Caco-2 (cell line): ENCODE data around the gene AP2A2. TPM values are rescaled to one million over a fixed set of nuclear protein-coding genes. Genes with fewer than 3 reads are reported as not detected.

Experiments used
- BruUV-seq: library from RNA; stranded (reverse); fragments of 400-500 nt; replicated peaks from 2 replicates; lab custom pipeline; 2021; lab: Mats Ljungman, UMichigan
- CTCF ChIA-PET: fragments of 300-600 bp; sonication (Branson Sonifier 250); formaldehyde crosslinking; loops from one replicate; lab custom pipeline; 2022; ENCODE audit warnings: antibody characterized with exemption; lab: Charles Lee
- POLR2A ChIA-PET: fragments of 300-600 bp; sonication (Branson Sonifier 250); formaldehyde crosslinking; loops from one replicate; lab custom pipeline; 2022; ENCODE audit warnings: antibody characterized with exemption; lab: Charles Lee
- DNase-seq, 2 experiments: peaks; one replicate each; pipeline versions ENCODE4 v3.0.0 to v3.0.0-alpha.2; 2020 to 2022
- H3K27me3 ChIP-seq: replicated peaks from 2 replicates; pipeline ENCODE4 v1.6.0; 2011; ENCODE audit warnings: low read length; ENCODE audit not compliant: control insufficient read depth, insufficient read depth
- H3K36me3 ChIP-seq: 2 replicates; pipeline ENCODE4 v1.5.1; 2011; ENCODE audit warnings: low read length; ENCODE audit not compliant: control insufficient read depth, insufficient read depth
- H3K4me1 ChIP-seq: fragments of 250-450 bp; sonication (Bioruptor Pico); 2 replicates; pipeline ENCODE4 v1.5.1; 2020; ENCODE audit warnings: mild to moderate bottlenecking
- H3K4me3 ChIP-seq: 2 replicates; pipeline ENCODE4 v1.5.1; 2011; ENCODE audit warnings: low read depth, mild to moderate bottlenecking, control low read depth, low read length
- H3K9me3 ChIP-seq: fragments of 250-450 bp; sonication (Bioruptor Pico); 2 replicates; pipeline ENCODE4 v1.5.1; 2020; ENCODE audit warnings: mild to moderate bottlenecking, moderate library complexity
- H3K27ac Mint-ChIP-seq: one replicate; pipeline ENCODE4 v1.8.0; 2022; ENCODE audit warnings: mixed read lengths; ENCODE audit not compliant: unreplicated experiment
- H3K27me3 Mint-ChIP-seq: one replicate; pipeline ENCODE4 v1.8.0; 2022; ENCODE audit warnings: mixed read lengths; ENCODE audit not compliant: insufficient read depth, unreplicated experiment
- H3K36me3 Mint-ChIP-seq: one replicate; pipeline ENCODE4 v1.8.0; 2022; ENCODE audit warnings: mild to moderate bottlenecking, mixed read lengths; ENCODE audit not compliant: insufficient read depth, unreplicated experiment
- H3K4me1 Mint-ChIP-seq: one replicate; pipeline ENCODE4 v1.8.0; 2022; ENCODE audit warnings: low read depth, mixed read lengths; ENCODE audit not compliant: unreplicated experiment
- H3K4me3 Mint-ChIP-seq: one replicate; pipeline ENCODE4 v1.8.0; 2022; ENCODE audit warnings: mild to moderate bottlenecking, moderate library complexity, mixed read lengths; ENCODE audit not compliant: unreplicated experiment
- H3K9me3 Mint-ChIP-seq: one replicate; pipeline ENCODE4 v1.8.0; 2022; ENCODE audit warnings: mixed read lengths; ENCODE audit not compliant: unreplicated experiment
- intact Hi-C: fragments of 100-400 bp; cut with micrococcal nuclease; formaldehyde crosslinking; loops from one replicate; pipeline ENCODE4 v1.10.0; 2022; ENCODE audit not compliant: unreplicated experiment
- total RNA-seq: library from RNA; stranded (reverse); gene quantifications from 2 replicates; pipeline ENCODE4 v1.2.3, GENCODE V29; 2022
- TF ChIP-seq, protein P1 (sequence below), 2 experiments: fragments of 200-600 bp in 1 of 2; IDR thresholded peaks; 1 replicate in 1 of 2; 2 replicates in 1 of 2; pipeline versions ENCODE4 v1.5.1 to v1.8.0; 2011 to 2022; ENCODE audit warnings: antibody characterized with exemption in 1 of 2, control low read depth in 1 of 2, inconsistent platforms in 1 of 2, low read depth in 1 of 2, low read length in 1 of 2, mild to moderate bottlenecking in 1 of 2, moderate library complexity in 1 of 2; ENCODE audit not compliant: insufficient read depth in 1 of 2, severe bottlenecking in 1 of 2, unreplicated experiment in 1 of 2

The AP2A2 gene
- total RNA-seq, 1 experiment from 2014 or later: 130 TPM

DNA sequence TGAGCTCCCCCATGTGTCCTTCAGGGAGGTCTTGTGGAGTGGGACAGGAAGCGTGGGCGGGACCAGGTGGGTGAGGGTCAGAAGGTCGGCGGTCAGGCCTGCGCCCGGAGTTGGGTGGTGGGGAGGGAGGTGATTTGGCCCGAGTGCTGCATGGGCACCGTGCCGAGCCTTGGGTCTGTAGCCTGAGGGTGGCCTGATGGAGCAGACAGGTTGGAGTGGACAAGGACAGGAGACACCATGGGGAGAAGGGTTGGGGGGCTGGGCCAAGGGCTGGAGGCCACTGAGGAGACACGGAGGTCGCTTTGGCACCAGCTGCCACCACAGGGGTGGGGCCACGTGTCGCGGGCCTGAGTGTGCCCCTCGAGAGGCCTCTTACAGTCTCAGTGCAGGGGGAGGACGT lies 53.1 kb downstream of the AP2A2 start:
- Mint-ChIP-seq H3K27ac (no peak overlapping the region), H3K36me3 (peaks cover 83% of the 10 kb centered on the region), H3K27me3 (no peaks in the 10 kb centered on the region), H3K4me3 (no peak overlapping the region), H3K4me1 (no peaks in the 10 kb centered on the region), H3K9me3 (no peaks in the 10 kb centered on the region)
- Histone ChIP-seq H3K9me3 (no peaks in the 10 kb centered on the region), H3K4me3 (no peak overlapping the region), H3K27me3 (no peaks in the 10 kb centered on the region), H3K4me1 (no peaks in the 10 kb centered on the region), H3K36me3 (peaks cover 2% of the 10 kb centered on the region)
- ChIA-PET POLR2A (no interaction called here), CTCF (no interaction called here)
- intact Hi-C loops: no loop called here
- no peak for DNase-seq
- BruUV-seq: no TSS peak
- TF ChIP-seq, protein P1, sequence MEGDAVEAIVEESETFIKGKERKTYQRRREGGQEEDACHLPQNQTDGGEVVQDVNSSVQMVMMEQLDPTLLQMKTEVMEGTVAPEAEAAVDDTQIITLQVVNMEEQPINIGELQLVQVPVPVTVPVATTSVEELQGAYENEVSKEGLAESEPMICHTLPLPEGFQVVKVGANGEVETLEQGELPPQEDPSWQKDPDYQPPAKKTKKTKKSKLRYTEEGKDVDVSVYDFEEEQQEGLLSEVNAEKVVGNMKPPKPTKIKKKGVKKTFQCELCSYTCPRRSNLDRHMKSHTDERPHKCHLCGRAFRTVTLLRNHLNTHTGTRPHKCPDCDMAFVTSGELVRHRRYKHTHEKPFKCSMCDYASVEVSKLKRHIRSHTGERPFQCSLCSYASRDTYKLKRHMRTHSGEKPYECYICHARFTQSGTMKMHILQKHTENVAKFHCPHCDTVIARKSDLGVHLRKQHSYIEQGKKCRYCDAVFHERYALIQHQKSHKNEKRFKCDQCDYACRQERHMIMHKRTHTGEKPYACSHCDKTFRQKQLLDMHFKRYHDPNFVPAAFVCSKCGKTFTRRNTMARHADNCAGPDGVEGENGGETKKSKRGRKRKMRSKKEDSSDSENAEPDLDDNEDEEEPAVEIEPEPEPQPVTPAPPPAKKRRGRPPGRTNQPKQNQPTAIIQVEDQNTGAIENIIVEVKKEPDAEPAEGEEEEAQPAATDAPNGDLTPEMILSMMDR (IDR thresholded peaks at IDR 0.05; ENCODE audit: insufficient read depth in 1 of 2, low read depth in 1 of 2, low read length in 1 of 2, severe bottlenecking in 1 of 2, unreplicated experiment in 1 of 2): no peak

DNA sequence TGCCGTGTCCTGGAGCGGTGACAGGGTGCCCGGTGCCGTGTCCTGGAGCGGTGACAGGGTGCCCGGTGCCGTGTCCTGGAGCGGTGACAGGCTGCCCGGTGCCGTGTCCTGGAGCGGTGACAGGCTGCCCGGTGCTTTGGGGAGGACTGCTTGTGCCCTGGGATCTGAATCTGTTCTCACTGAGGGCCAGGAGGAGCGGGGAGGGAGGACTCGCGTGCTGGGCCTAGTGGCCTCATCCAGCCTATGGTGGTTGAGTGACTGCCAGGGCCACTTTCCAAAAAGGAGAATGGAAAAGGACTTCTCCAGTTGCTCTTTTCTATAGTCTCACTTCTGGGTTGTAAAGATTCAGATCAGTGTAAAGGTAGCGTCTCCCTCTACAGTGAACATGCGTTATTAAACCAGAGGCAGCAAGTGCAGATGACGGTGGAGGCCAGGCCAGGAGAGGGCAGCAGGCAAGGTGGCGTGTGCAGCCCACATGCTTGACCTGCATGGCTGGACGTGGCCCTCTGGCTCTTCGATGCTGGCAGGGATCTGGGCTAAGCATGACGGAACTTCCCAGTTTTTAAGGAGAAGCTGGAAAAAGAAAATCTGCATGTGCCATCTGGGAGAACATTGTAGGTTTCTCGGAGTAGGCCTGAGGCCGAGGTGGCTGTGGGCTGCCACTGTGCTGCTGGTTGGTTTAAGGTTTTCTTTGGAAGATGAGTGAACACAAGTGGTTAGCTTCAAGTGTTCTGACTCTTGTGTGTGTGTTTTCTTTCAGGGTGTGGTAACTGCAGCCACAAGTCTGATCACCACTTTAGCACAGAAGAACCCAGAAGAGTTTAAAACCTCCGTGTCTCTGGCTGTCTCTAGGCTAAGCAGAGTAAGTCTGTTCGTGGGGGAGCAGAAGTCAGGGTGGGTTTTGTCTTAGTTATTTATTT lies 55.0 kb downstream of the AP2A2 start:
- TF ChIP-seq, protein P1 (IDR thresholded peaks at IDR 0.05; ENCODE audit: insufficient read depth in 1 of 2, low read depth in 1 of 2, low read length in 1 of 2, severe bottlenecking in 1 of 2, unreplicated experiment in 1 of 2): peak; percentile 30 to 47
- no peak overlapping the region for H3K27ac Mint-ChIP-seq
- H3K27me3 Mint-ChIP-seq: no peaks in the 10 kb centered on the region
- H3K4me3 ChIP-seq: no peak overlapping the region
- peaks cover 2% of the 10 kb centered on the region for H3K36me3 ChIP-seq
- intact Hi-C loops: loop anchor here (10.0 kb wide), 1 partner anchor 64 kb away; no protein-coding TSS in a partner anchor
- no peaks in the 10 kb centered on the region for H3K4me1 Mint-ChIP-seq
- no peaks in the 10 kb centered on the region for H3K4me1 ChIP-seq
- peak in 1 of 2 experiments; percentile 42 for DNase-seq
- H3K9me3 ChIP-seq: no peaks in the 10 kb centered on the region
- no peak overlapping the region for H3K4me3 Mint-ChIP-seq
- CTCF ChIA-PET: no interaction called here
- no peaks in the 10 kb centered on the region for H3K27me3 ChIP-seq
- no peaks in the 10 kb centered on the region for H3K9me3 Mint-ChIP-seq
- H3K36me3 Mint-ChIP-seq: peaks cover 78% of the 10 kb centered on the region
- BruUV-seq: no TSS peak
- POLR2A ChIA-PET: no interaction called here

DNA sequence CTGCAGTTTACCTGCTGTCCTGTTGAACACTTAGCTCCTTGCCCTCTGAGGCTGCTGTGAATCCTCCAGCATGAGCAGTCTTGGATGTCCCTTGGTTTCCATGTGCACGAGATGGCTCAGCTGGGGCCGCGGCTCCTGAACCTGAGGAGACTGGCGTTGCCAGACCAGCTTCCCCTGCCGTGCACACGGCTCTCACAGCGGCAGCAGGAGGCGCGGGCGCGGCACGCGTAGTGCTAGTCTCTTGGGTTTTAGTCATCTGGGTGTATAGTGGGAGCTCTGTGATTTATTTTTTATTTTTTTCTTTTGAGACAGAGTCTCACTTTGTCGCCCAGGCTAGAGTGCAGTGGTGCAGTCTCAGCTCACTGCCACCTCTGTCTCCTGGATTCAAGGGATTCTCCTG lies 56.1 kb downstream of the AP2A2 start:
- intact Hi-C loops: loop anchor here (10.0 kb wide), 1 partner anchor 63 kb away; no protein-coding TSS in a partner anchor
- TF ChIP-seq, protein P1 (IDR thresholded peaks at IDR 0.05; ENCODE audit: insufficient read depth in 1 of 2, low read depth in 1 of 2, low read length in 1 of 2, severe bottlenecking in 1 of 2, unreplicated experiment in 1 of 2): no peak
- H3K4me1 Mint-ChIP-seq: no peaks in the 10 kb centered on the region
- no TSS peak for BruUV-seq
- H3K4me1 ChIP-seq: peaks cover 9% of the 10 kb centered on the region
- CTCF ChIA-PET: no interaction called here
- DNase-seq: no peak
- POLR2A ChIA-PET: no interaction called here
- H3K36me3 Mint-ChIP-seq: peaks cover 78% of the 10 kb centered on the region
- no peaks in the 10 kb centered on the region for H3K27me3 ChIP-seq
- no peaks in the 10 kb centered on the region for H3K9me3 ChIP-seq
- H3K4me3 ChIP-seq: no peak overlapping the region
- no peak overlapping the region for H3K27ac Mint-ChIP-seq
- no peaks in the 10 kb centered on the region for H3K9me3 Mint-ChIP-seq
- H3K27me3 Mint-ChIP-seq: no peaks in the 10 kb centered on the region
- peaks cover 2% of the 10 kb centered on the region for H3K36me3 ChIP-seq
- no peak overlapping the region for H3K4me3 Mint-ChIP-seq
